Gastroesophageal sphincter (tissue), 3 donors: ENCODE results near the gene TARM1.

Experiments
- CTCF ChIP-seq, 4 experiments: fragments of 200-600 bp in 2 of 4; fragments of 450-650 bp in 2 of 4; sonication (generic) in 1 of 4; IDR thresholded peaks; one replicate each; pipeline ENCODE4 v1.5.1; 2017 to 2019; ENCODE audit warnings: antibody characterized with exemption in 4 of 4, mild to moderate bottlenecking in 2 of 4, moderate library complexity in 2 of 4
- EP300 ChIP-seq: sonication (generic); formaldehyde crosslinking; IDR thresholded peaks from one replicate; pipeline ENCODE4 v1.6.1; 2017; ENCODE audit warnings: antibody characterized with exemption, mild to moderate bottlenecking
- POLR2A ChIP-seq, 2 donors: fragments of 450-650 bp; IDR thresholded peaks; one replicate each; pipeline ENCODE4 v1.6.1; 2017; ENCODE audit warnings: antibody characterized with exemption in 2 of 2, mild to moderate bottlenecking in 2 of 2, moderate library complexity in 1 of 2
- POLR2AphosphoS5 ChIP-seq: sonication (generic); formaldehyde crosslinking; IDR thresholded peaks from one replicate; pipeline ENCODE4 v1.6.1; 2017; ENCODE audit warnings: antibody characterized with exemption

DNA sequence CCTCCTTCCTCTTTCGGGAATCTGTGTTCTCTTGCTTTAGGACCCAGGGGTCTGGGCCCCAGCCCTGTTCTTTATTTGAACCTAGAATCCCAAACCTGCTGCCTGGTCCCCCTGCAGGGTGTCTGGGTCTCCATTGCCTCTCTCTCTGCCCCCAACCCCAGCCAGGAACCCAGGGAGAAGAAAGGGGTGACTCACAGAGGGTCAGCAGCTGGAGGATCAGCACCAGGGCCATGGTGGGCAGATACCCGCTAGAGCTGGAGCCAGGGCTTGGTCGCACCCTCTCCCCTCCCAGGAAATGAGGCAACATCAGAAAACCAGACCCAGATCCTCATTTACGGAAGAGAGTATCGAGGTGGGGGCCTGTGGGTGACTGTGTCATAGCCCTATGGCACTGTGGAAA, 19.4 kb upstream of the TARM1 start, which contains the start of gene OSCAR:
- TF ChIP-seq CTCF (IDR thresholded peaks at IDR 0.05) (no peak), POLR2A (IDR thresholded peaks at IDR 0.05) (no peak), EP300 (no peak), POLR2AphosphoS5 (no peak)
